Omental fat pad (tissue), 4 donors: ENCODE measurements around the gene PIAS3. TPM values are rescaled to one million over a fixed set of nuclear protein-coding genes. Genes with fewer than 3 reads are reported as not detected.
A peak's percentile ranks its signal among the peaks of the same experiment; 100 is the strongest.

ENCODE experiments used
- ATAC-seq: fragments of 150-250 bp; one replicate; pipeline ENCODE4 v1.9.1; 2016; ENCODE audit warnings: mild to moderate bottlenecking, moderate library complexity; ENCODE audit not compliant: low FRiP score
- DNase-seq: peaks from one replicate; pipeline ENCODE4 v3.0.0-alpha.2; 2019; ENCODE audit warnings: low spot score
- CTCF ChIP-seq, 3 donors: fragments of 450-650 bp; IDR thresholded peaks; one replicate each; pipeline ENCODE4 v1.5.1; 2016 to 2017; ENCODE audit warnings: antibody characterized with exemption in 3 of 3, mild to moderate bottlenecking in 3 of 3, moderate library complexity in 2 of 3
- total RNA-seq, 4 donors: library from RNA; depleted of rRNA; stranded (reverse); fragments of >200 nt; gene quantifications; one replicate each; pipeline ENCODE4 v1.1.0, GENCODE V29; 2016

PIAS3 gene
- total RNA-seq, 4 donors from 2014 or later = 7.8 to 25.1 (median 14.5) TPM

DNA sequence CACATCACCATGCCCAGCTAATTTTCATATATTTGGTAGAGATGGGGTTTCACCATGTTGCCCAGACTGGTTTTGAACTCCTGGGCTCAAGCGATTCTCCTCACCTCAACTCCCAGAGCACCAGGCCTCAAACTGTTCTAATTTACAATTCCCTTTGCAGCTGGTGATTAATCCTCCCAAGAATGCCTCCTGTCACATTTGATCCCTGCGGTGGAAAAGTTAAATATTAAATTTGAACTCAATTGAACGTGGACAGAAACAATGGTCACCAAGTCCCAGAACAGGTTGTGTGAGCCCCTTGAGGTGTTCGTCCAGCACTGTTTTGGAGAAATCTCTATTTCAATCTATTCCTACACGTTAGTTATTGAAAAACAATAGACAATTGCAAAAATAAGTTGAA, 28.8 kb upstream of the PIAS3 start:
- no peak for ATAC-seq
- DNase-seq = no peak
- no peak for TF ChIP-seq CTCF (IDR thresholded peaks at IDR 0.05)

DNA sequence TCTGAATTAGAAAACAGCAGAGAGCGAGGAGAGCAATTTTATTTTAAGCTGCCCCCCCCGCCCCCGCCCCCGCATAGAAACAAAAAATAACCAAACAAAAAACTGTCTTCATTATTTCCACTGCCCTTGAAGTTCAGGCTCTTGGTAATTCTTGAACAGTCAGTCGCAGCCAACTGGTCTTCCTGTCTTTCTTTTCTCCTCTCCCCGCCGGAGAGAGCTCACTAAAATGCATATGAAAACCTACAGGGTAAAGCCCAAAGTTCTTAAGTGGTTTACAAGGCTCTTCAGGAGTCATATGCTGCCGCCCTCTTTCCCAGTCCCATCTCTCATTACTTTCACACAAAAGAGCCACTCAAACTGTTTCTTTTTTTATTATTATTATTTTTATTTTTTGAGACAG, 27.9 kb upstream of the PIAS3 start:
- ATAC-seq = no peak
- TF ChIP-seq CTCF (IDR thresholded peaks at IDR 0.05) = no peak
- DNase-seq = no peak

DNA sequence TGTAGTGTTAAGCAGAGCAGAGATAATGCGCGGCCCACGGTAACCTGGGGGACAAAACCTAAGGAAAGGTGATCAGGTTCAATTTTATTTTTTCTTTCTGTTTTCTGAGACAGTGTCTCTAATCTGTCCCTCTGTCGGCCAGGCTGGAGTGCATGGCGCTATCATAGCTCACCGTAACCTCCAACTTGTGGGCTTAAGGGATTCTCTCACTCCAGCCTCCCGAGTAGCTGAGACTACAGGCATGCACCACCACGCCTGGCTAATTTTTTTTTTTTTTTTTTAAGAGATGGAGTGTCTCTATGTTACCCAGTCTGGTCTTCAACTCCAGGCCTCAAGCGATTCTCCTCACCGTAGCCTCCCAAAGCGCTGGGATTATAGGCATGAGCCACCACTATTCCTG, 27.5 kb upstream of the PIAS3 start:
- ATAC-seq = no peak
- no peak for TF ChIP-seq CTCF (IDR thresholded peaks at IDR 0.05)
- no peak for DNase-seq

GRCh38 chr1:145885738-145886287, 26.9 kb upstream of the PIAS3 start, which contains the start of gene ANKRD35:
Gene ANKRD35 (minus strand): TSS chr1:145885866. CDS start chr1:145885758, 108 bp downstream.
- peak; percentile 95 for ATAC-seq
- TF ChIP-seq CTCF (IDR thresholded peaks at IDR 0.05) = no peak
- DNase-seq = peak; percentile 49

DNA sequence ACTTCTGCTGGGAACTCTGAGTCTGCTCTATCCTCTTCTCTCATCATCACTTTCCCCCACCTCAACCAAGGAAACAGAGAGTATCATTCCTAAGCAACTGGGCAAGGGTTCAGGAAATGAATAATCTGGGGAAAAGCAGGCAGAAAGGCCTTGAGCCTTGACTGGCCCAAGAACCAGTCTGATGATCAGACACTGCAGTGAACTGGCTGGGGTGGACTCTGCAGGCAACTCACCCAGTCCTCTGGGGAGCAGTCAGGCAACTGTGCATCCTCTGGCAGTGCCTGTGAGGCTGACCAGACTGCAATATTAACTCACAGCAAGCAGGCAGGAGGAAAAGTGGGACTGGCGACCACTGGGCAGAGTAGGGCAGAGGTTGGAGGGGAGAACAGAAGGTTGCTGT, 25.8 kb upstream of the PIAS3 start:
- ATAC-seq (no peak), DNase-seq (no peak)
- TF ChIP-seq CTCF (IDR thresholded peaks at IDR 0.05) = no peak

GRCh38 chr1:145879775-145880174, 20.9 kb upstream of the PIAS3 start:
- no peak for DNase-seq
- TF ChIP-seq CTCF (IDR thresholded peaks at IDR 0.05) = no peak
- no peak for ATAC-seq

GRCh38 chr1:145878724-145879123, 19.8 kb upstream of the PIAS3 start:
- ATAC-seq = no peak
- no peak for TF ChIP-seq CTCF (IDR thresholded peaks at IDR 0.05)
- DNase-seq = no peak
